ENCODE results near the gene KCNK4.
"Not testable (repeated sequence)": the region's sequence is repeated elsewhere in the genome, so short reads cannot be mapped to it uniquely, and the experiment has no call there.

The KCNK4 gene

GRCh38 chr11:64323373-64323772 lies 32.3 kb downstream of the KCNK4 start:
- no peak for DNase-seq (ENCODE audit: low read depth in 1 of 2, low spot score in 1 of 2)

GRCh38 chr11:64323984-64324383 lies 32.9 kb downstream of the KCNK4 start:
- not testable (repeated sequence) for DNase-seq (ENCODE audit: low read depth in 1 of 2, low spot score in 1 of 2)

- no peak for DNase-seq (ENCODE audit: low read depth in 1 of 2, low spot score in 1 of 2)
Observed at GRCh38 chr11:64324692-64325469, 33.8 kb downstream of the KCNK4 start.

GRCh38 chr11:64327375-64327774 lies 36.3 kb downstream of the KCNK4 start:
- no peak for DNase-seq (ENCODE audit: low read depth in 1 of 2, low spot score in 1 of 2)

- no peak for DNase-seq (ENCODE audit: low read depth in 1 of 2, low spot score in 1 of 2)
Observed at GRCh38 chr11:64327993-64328392, 36.9 kb downstream of the KCNK4 start.

- no peak for DNase-seq (ENCODE audit: low read depth in 1 of 2, low spot score in 1 of 2)
Observed at GRCh38 chr11:64330888-64331287, 39.8 kb downstream of the KCNK4 start.

GRCh38 chr11:64331569-64332371 lies 40.7 kb downstream of the KCNK4 start:
- DNase-seq (ENCODE audit: low read depth in 1 of 2, low spot score in 1 of 2): peak; percentile 31 to 37

GRCh38 chr11:64333556-64333955 lies 42.5 kb downstream of the KCNK4 start:
- no peak for DNase-seq (ENCODE audit: low read depth in 1 of 2, low spot score in 1 of 2)

- DNase-seq (ENCODE audit: low read depth in 1 of 2, low spot score in 1 of 2): no peak
Observed at GRCh38 chr11:64334764-64335735, 43.9 kb downstream of the KCNK4 start.

GRCh38 chr11:64337538-64338249 lies 46.6 kb downstream of the KCNK4 start:
- DNase-seq (ENCODE audit: low read depth in 1 of 2, low spot score in 1 of 2): no peak

- no peak for DNase-seq (ENCODE audit: low read depth in 1 of 2, low spot score in 1 of 2)
Observed at GRCh38 chr11:64338716-64339115, 47.6 kb downstream of the KCNK4 start.

- DNase-seq (ENCODE audit: low read depth in 1 of 2, low spot score in 1 of 2): no peak
Observed at GRCh38 chr11:64339286-64339685, 48.2 kb downstream of the KCNK4 start.

GRCh38 chr11:64339754-64340408 lies 48.8 kb downstream of the KCNK4 start, which contains the start of gene CCDC88B:
CCDC88B (plus strand) TSS chr11:64340204; CDS start chr11:64340267, 63 bp downstream.
- DNase-seq (ENCODE audit: low read depth in 1 of 2, low spot score in 1 of 2): peak; percentile 67 to 77

- DNase-seq (ENCODE audit: low read depth in 1 of 2, low spot score in 1 of 2): peak; percentile 64 to 78
Observed at GRCh38 chr11:64340671-64341335, 49.7 kb downstream of the KCNK4 start.

GRCh38 chr11:64341429-64341828 lies 50.3 kb downstream of the KCNK4 start:
- no peak for DNase-seq (ENCODE audit: low read depth in 1 of 2, low spot score in 1 of 2)

GRCh38 chr11:64341851-64342791 lies 51.0 kb downstream of the KCNK4 start:
- peak; percentile 78 to 95 for DNase-seq (ENCODE audit: low read depth in 1 of 2, low spot score in 1 of 2)

GRCh38 chr11:64342869-64343745 lies 52.0 kb downstream of the KCNK4 start:
- DNase-seq (ENCODE audit: low read depth in 1 of 2, low spot score in 1 of 2): no peak
